HG03575 (cell line): ENCODE data around the gene TMEM232.
"Not testable (repeated sequence)": the region's sequence is repeated elsewhere in the genome, so short reads cannot be mapped to it uniquely, and the experiment has no call there.

ENCODE experiments used
- ATAC-seq: cut with Tn5 transposase; IDR thresholded peaks from one replicate; pipeline ENCODE4 v1.9.1; 2021; ENCODE audit not compliant: unreplicated experiment, insufficient number of reproducible peaks, low FRiP score; ENCODE audit errors: extremely low read depth

Gene TMEM232

DNA sequence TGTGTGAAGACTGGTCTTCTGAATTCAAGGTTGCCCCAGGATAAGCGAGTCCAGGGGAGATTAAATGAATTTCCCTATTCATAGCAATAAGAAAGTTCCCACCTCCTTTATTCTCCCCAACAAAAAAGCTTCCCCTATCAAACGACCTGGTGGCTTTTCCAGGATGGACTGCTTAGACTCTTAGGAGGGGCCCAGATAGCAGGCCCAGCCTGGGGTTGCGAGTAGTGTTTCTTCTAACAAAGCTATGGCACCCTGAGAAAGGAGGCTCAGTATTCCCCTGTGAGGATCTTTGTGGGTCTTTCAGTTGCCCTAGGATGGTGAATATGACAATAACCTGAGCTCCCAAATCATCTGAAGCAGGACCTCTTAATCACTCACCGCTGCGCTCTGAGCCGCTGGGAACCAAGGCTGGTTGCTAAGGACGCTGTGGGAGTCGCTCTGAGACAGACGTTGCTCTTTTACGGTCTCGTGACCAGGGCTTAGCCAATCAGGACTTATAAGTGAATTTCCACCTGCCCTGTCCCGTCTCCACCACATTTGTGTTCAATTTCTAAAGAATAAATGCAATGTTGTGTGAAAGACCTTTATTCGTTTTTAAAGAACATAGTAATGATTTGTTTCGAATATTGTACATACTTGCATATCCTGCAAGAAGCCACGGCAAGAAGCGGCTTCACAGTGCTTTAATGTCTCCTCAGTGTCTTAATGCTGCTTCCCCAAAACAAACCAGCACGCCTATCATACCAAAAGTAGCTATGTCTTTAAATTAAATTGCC lies at the start of gene TMEM232:
Gene TMEM232, minus strand, starts transcription at position 423 of the 776 bp plus-strand sequence. CDS start 59,319 bp downstream, outside the sequence.
- peak; percentile 87 for ATAC-seq

DNA sequence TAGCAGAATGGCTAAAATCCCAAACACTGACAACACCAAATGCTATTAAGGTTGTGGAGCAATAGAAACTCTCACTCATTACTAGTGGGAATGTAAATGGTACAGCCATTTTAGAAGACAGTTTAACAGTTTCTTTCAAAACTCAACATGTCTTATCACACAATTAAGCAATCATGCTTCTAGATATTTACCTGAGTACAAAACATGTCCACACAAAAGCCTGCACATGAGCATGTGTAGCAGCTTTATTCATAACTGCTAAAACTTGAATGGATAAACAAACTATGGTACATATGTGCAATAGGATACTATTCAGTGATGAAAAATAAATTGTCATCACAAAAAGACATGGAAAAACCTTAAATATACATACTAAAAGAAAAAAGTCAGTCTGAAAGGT lies 43.8 kb upstream of the TMEM232 start:
- no peak for ATAC-seq

DNA sequence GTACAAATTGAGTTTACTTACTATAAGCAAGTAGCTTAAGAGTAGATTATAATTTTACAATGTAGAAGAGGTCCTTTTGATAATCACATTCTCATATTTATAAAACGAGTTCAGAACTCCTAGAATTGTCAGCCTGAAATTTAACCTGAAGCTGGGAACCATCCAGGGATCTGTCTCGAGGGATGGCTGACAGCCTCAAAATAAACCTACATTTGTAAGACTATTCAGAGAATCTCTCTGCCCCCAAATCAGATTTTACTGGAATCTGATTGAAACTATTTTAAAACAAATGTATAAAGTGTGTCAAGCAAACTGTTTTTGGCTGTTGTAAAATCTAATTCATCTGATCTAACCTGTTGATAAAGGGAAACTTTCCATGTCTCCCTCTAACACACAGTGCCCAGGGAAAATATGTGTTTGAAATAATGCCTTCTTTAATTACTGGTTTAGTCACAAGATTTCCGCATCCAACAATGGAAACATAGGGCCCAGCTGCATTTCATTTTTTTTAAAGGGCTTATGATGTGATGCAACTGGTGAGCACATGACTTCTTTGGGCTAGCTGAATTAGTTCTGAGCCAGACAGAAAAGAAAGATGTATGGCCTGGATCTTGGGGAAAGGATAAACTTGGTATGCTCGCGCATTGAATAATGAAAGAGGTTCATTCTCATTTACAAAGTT lies 42.7 kb upstream of the TMEM232 start:
- no peak for ATAC-seq

DNA sequence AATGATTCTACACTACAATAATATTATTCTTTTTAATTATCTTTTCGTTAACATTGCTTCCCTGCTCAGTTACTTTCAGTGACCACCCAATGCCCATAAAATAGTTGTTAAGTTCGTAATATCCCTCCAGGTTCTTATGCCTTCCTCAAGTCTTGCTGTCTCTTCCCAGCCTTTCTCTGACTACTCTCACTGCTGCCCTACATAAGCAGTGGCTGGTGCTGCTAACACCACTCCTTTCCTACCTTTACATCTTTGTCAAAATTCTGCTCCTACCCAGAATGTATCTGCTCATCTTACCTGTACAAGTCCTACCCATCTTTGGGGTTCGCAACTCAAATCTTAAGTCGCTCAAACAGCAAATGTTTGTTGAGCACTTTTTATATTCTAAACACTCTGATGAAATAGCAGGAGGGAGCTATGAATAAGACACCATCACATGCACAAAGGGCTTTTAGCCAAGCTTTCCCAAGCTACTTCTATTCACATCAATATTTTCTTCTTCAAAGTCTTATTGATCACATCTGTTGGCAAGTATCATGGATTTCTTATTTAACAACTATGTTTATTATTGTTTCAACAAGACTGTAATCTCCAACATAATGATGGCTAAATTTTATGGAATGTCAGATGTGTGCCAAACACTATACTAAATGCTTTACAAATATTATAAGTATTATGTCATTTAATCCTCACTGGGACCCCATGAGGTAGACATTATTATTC lies 41.8 kb upstream of the TMEM232 start:
- no peak for ATAC-seq

- ATAC-seq = no peak
These were observed 33.7 kb upstream of the TMEM232 start for GRCh38 chr5:110760158-110760557.

GRCh38 chr5:110757118-110757729 lies 30.8 kb upstream of the TMEM232 start:
- no peak for ATAC-seq

DNA sequence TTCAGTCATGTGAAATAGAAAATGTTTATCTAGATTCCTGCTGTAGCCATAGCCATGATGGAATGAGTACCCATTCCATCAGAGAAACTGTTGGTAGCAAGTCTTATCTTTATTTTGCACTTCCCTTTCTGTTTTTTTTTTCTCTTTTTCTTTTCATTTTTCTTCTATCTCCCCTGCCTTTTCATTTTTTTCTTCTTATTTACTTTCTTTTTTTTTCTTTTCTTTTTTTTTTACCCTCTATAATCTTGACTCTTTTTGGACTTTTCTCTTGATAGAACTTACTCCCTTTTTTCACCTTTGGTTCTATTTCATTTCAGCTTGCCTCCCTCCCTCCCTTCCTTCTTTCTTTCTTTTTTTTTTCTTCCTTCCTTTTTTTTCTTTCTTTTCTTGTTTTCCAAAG lies 27.7 kb upstream of the TMEM232 start:
- no peak for ATAC-seq

DNA sequence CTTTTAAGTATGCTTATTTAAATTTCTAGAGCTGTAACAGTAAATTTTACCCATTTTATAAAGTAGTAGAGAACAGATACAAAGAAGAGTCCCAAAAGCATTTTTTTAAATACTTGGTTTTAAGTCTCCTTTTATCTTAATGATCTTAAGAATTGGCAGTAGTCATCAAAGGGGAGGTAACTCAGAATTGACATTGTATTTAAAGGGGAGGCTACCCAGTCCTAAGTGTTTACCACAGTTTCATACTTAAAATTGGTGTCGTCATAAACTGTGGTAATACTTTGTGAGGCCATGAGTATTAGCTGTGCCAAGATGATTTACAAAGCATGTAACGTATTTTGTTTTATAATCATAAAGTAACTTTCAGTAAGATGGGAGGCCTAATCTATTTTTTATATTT lies 27.1 kb upstream of the TMEM232 start:
- ATAC-seq = no peak

GRCh38 chr5:110752953-110753352 lies 26.5 kb upstream of the TMEM232 start:
- no peak for ATAC-seq

GRCh38 chr5:110751902-110752762 lies 25.7 kb upstream of the TMEM232 start:
- peak; percentile 96 for ATAC-seq

DNA sequence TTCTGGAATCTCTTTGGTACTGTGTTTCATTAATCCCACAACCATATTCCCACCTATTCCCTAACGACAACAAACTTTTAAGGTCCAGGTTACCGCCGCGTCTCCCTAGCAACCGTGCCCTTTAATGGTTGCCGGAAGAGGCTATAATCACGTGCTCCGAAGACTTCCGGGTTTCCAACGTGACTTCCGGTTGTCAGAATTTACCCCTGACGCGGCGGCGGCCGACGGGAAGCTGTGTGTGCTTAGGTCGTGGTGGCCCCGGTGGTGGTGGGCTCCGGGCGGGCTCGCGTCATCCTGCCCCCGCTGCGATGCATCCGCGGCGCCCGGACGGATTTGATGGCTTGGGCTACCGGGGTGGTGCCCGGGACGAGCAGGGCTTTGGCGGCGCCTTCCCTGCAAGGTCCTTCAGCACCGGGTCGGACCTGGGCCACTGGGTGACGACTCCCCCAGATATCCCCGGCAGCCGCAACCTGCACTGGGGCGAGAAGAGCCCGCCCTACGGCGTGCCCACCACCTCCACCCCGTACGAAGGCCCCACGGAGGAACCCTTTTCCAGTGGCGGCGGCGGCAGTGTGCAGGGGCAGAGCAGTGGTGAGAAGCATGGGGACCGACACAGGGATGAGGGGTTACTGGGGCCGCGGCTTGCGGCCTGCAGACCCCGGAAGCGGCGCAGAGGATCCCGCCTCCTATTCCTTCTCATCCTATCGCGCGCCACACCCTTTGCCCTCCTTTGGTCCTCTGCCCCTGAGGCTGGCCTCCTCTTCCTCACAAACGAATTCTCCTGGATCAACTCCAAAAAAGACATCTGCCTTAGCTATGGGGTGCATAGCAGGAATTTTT lies 12.6 kb upstream of the TMEM232 start, which contains the start of gene SLC25A46:
Gene SLC25A46, plus strand, starts transcription at position 196 of the 840 bp plus-strand sequence. Its CDS starts 113 bp downstream, at position 309.
- peak; percentile 87 for ATAC-seq

DNA sequence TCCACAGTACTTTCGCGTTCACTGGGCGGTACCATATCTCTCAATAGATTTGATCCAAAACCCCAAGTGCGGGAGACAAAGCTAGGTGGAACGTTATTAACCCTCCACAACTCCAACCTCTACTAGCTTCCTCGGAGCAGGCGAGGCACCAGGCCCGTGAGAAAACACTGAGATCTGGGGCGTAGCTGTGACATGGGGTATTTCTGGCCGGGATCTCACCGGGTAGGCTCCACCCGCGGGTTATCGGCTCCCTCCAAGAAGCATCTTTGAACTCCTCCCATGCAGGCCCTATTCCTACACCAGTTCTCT lies 12.0 kb upstream of the TMEM232 start:
- ATAC-seq = peak; percentile 50

GRCh38 chr5:110736753-110737152 lies 10.3 kb upstream of the TMEM232 start:
- no peak for ATAC-seq

GRCh38 chr5:110735556-110735955 lies 9.1 kb upstream of the TMEM232 start:
- no peak for ATAC-seq

- ATAC-seq = no peak
These were observed 7.6 kb upstream of the TMEM232 start for GRCh38 chr5:110734101-110734500.

DNA sequence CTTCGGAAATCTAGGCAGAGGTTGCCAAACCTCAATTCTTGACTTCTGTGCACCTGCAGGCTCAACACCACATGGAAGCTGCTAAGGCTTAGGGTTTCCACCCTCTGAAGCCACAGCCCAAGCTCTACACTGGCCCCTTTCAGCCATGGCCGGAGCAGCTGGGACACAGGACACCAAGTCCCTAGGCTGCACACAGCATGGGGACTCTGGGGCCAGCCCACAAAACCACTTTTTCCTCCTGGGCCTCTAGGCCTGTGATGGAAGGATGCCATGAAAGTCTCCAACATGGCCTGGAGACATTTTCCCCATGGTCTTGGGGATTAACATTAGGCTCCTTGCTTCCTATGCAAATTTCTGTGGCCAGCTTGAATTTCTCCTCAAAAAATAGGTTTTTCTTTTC lies 5.0 kb upstream of the TMEM232 start:
- not testable (repeated sequence) for ATAC-seq

DNA sequence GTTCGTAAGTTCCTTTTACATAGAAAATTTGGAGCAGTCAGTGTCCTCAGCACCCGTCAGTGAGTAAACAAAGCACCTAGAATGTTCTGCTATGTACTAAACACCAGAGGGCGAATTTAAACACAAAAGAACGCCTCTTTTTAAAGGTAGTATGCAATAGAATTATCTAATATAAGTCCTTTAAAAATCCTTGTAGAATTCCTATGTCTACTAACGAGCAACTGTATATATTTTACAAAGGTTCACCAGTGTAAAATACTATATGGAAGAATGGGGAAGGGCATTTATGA lies 499 bp upstream of the TMEM232 start:
- no peak for ATAC-seq

GRCh38 chr5:110718311-110718710 lies 8.2 kb downstream of the TMEM232 start:
- ATAC-seq = no peak
